H4 (cell line): ENCODE measurements around the gene LONRF2. TPM values are rescaled to one million over a fixed set of nuclear protein-coding genes. Genes with fewer than 3 reads are reported as not detected.
A peak's percentile ranks its signal among the peaks of the same experiment; 100 is the strongest.
"Not testable (repeated sequence)": the region's sequence is repeated elsewhere in the genome, so short reads cannot be mapped to it uniquely, and the experiment has no call there.

Source experiments
- DNase-seq: peaks from one replicate; pipeline ENCODE4 v3.0.0-alpha.2; 2015; ENCODE audit warnings: low spot score
- total RNA-seq: library from RNA; depleted of rRNA; stranded (reverse); fragments of >200 nt; shearing (Covaris generic); gene quantifications from 2 replicates; pipeline ENCODE4 v1.2.3, GENCODE V29; 2014; rRNA removed

The LONRF2 gene
- 0.51 and 1.2 TPM in 2 replicates for total RNA-seq

DNA sequence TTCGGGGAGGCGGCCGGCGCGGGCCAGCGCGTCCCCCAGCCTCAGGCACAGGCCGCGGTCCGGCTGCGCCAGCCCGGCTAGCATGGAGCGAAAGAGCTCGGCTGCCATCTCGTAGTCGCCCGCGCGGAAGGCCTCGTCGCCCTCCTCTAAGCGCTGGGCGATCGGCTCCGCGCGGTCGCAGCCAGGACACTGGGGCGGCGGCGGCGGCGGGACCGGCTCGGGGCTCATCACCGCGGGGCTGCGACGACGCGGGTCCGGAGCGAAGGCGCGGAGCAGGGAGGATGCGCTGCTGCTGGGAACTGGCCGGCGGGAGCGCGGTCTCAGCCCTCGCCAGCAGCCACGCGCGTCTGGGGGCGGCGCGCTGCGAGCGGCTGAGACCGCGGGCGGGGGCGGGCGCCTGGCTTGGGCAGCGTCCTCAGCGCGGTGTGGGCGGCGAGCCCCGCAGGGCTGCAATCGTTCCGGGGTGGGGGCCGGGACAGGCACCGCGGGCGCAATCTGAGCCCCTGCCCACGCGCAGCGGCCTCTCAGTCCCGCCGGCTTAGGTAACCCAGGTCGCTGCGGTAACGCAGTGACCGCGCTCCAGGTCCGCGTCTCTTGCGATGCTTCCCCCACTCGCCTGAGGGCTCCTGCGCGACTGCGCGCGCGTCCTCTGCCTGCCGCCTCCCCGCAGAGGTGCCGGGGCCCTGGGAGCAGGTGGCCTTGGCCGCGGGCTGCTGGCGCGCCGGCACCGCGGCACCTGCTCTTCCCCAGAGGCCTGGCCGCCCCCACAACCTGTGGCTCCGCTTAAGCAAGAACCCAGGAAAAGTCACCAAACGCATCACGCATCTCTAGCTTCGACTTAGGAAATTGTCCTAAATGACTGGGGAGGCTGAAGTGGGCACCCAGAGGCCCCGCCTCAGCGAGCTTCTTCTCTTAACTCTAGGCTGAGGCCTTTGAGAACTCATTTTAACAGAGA lies at the start of gene LONRF2:
Gene LONRF2, minus strand, starts transcription at position 636 of the 955 bp plus-strand sequence. Its CDS starts 408 bp downstream, at position 228.
- DNase-seq = no peak

DNA sequence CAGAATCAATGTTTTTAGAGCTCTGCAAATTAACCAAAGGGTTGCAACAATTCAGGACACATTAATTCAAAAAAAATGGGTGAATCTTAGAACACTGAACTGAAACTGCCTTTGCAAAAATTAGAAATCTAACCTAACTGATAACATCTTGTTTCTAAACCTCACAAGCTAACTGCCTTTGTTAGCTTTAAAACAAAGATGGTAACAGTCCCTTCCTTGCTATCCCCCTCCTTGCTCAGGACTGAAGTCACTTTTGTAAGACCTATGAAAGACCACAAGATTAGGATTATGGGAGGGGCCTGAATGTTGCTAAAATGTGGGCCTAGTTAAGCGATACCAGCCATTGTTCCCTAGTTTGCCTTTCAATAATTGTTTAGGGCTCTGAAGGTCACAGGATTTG lies 44.9 kb upstream of the LONRF2 start:
- DNase-seq = no peak

DNA sequence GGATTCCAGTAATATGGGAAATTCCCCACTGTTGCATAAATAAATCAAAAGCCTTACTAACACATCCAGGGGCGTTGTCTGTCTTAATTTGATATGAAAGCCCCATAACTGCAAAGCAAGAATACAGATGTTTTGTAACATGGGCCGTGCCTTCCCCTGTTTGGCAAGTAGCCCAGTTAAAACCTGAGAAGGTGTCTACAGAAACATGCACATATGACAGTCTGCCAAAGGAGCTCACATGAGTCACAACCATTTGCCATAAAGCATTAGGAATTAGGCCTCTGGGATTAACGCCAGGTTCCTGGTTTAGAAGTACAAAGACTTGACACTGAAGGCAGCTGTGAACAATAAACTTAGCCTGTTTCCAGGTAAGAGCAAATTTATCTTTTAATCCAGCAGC lies 43.1 kb upstream of the LONRF2 start:
- peak; percentile 92 for DNase-seq

DNA sequence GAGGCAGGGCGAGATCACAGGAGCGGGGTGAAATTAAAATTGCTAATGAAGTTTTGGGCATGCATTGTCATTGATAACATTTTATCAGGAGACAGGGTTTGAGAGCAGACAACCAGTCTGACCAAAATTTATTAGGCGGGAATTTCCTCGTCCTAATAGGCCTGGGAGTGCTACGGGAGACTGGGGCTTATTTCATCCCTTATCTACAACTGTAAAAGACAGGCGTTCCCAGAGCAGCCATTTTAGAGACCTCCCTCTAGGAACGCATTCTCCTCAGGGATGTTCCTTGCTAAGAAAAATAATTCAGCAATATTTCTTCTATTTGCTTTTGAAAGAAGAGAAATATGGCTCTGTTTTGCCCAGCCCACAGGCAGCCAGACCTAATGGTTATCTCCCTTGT lies 40.0 kb upstream of the LONRF2 start:
- DNase-seq = not testable (repeated sequence)

DNA sequence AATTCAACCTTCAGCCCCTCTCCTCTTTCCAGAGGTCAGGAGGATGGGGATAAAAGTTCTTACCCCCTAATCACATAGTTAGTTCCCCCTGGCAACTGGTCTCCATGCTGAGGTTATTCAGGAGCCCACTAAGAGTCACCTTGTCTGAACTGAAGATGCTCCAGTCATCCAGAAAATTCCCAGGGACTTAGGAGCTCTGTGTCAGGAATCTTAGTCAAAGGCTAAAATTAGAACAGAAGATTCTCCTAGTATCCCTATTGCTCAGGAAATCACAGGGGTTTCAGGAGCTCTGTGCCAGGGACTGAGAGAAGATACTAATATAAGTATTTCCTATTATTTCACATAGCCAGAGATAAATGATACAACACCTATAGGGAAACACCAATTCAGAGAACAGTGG lies 37.3 kb upstream of the LONRF2 start:
- DNase-seq = no peak

DNA sequence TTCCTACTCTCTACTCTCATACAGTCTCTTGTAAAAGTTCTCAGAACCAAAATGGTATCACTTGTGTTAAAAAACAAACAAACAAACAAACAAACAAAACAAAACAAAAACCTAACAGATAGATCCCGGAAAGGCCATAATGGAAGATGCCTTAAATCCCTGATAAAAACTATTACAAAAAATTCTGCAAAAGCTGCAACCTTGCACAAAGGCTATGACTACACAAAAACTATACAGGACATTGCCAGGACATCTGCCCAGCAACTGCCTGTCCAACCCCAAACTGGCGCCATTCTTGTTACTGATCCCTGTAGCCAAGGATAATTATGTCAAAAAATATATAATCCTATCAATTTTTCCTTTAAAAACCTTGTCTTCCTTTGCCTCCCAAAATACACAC lies 36.3 kb upstream of the LONRF2 start:
- no peak for DNase-seq

DNA sequence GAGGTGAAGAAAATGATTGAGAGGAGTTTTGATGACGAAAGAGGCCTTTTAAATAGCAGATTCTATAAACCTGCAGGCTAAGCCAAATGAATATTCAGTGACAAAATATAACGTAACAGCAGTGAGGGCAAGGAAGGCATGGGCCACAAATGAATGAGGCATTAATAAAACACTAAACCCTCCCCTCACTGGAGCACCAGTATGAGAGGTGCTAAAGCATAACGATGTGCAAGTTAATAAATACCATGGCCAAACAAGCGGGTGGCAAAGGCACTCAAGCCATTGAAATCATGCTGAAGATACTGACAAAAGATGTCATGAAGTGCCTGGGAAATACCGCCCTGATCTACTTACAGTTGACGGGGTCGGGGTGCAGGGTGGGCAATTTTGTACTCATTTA lies 30.2 kb upstream of the LONRF2 start:
- DNase-seq = no peak

DNA sequence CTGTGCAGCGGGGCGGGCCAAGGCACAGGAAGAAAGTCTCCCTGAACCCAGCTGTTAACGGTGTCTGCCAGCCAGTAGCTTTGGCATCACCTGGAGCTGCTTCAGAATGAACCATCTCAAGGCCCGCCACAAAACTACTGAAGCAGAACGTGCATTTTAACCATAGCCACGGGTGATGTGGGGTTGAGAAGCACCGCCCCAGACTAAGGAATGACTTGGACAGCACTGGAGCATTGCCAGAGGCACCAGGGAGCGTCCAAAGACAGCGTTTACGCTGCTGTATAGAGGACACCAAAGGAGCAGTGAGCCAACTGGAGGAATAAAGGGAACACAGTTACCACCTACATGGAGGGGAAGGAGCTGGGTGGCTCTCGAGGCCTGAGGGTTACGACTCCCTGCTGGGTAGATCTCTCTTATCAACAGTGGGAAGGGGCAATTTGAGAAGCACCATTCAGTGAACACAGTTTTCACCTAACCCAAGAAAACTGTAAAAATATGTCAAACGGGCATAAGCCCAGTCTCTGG lies 28.4 kb upstream of the LONRF2 start:
- DNase-seq = peak; percentile 16

DNA sequence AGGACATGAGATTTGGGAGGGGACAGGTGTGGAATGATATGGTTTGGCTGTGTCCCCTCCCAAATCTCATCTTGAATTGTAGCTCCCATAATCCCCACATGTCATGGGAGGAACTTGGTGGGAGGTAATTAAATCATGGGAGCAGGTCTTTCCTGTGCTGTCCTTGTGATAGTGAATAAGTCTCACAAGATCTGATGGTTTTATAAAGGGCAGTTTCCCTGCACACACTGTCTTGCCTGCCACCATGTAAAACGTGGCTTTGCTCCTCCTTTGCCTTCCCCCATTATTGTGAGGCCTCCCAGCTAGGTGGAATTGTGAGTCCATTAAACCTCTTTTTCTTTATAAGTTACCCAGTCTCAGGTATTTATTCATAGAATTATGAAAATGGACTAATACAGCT lies 22.8 kb upstream of the LONRF2 start:
- DNase-seq = not testable (repeated sequence)

DNA sequence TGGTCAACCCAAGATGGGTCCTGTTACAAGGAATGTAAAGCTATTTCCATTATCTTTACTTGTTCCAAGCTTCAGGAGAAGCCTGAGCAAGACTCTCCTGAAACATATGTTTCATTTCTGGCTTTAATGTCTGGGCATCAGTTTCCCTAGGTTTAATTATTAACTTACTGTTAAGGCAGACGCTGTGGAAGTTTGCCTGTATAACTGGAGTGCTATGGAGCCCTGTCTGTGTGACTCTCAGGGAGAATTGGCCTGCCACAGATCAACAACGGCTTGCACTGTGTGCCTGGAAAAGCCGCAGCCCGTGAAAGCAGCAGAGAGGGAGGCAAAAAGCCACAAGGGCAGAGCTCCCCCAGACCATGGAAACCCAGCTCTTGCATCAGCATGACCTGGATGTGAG lies 22.1 kb upstream of the LONRF2 start:
- no peak for DNase-seq

DNA sequence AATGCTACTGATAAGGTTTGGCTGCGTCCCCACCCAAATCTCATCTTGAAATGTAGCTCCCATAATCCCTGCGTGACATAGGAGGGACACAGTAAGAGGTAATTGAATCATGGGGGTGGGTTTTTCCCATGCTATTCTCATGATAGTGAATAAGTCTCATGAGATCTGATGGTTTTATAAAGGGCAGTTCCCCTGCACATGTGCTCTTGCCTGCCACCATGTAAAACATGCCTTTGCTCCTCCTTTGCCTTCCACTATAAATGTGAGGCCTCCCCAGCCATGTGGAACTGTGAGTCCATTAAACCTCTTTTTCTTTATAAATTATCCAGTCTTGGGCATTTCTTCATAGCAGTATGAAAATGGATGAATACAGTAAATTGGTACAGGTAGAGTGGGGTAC lies 20.2 kb upstream of the LONRF2 start:
- not testable (repeated sequence) for DNase-seq

DNA sequence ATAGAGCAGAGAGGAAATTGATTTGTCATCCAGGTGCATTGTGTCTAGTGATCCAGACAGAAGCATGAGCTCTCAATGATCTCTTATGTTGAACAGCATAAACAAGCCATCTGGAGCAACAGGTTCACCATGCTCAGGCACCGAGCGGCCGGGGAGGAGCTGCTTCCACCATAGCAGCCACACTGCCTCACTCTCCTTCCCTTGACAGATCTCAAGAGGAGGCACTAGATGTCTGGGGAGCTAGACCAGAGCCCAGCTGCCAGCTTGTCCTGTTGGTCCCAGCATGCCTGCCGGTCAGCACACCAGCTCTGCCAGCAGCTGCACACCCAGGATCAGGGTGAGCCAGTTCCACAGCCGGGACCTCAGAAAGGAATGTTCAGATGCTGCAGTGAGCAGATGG lies 17.5 kb upstream of the LONRF2 start:
- DNase-seq = no peak

DNA sequence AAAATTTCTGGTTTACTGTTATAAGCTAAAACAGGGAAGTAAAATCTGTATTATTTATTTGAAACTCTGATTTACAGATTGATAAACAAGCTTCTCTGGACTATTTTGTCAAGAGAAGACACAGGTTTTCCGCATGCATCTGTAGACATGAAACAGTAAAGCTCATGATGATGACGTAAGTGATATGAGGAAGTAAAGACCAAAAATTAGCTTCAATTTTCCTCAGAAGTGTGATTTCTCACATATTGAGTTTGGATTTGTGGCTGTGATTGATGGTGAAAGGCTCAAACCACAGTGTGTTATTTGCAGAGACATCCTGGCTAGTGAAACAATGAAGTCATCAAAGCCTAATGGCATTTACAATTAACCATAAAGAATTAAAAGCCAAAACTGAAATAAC lies 12.6 kb upstream of the LONRF2 start:
- DNase-seq = no peak

DNA sequence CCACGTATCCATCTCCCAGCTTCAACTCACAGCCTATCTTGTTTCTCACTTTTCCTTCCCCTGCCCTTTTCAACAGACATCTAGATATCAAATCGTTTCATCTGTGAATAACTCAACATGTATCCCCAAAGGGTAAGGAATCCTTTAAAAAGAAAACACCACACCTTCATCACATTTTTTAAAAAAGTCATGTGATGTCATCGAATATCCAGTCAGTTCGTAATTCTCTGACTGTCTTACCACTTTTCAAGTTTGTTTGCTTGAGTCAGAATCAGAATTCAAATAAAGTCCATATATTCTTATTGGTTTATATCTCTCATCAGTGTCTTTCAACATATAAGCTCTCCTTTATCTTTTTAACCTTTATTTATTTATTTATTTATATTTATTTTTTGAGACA lies 5.4 kb upstream of the LONRF2 start:
- DNase-seq = no peak

DNA sequence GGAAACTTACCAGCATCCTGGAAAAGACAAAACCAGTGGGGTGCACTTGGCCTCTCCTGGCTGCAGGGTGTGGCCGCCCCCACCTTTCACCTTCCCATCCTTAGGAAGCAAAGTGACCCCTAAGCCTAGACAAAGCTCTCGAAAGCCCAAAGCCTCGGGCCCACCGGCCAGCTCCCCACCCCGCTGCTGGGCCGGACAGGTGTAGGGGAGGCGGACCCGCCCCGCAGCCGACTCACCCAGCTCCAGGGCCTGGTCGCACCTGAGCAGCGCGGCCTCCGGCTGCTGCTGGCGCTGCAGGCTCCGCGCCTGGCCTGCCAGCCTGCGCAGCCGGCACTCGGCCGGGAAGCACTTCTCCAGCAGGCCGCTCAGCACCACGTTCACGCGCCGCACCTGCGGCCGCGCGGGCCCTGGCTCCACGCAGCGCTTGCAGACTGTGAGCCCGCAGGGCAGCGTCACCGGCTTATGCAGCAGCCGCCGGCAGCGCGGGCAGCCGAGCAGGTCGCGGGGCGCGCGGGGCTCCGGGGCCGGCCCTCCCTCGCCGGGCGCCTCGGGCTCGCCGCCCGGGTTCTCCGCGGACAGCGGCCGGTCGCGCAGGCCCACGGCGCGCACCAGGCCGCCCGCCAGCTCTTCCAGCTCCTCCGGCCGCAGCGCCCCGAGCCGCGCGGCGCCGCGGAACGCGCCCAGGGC lies 979 bp downstream of the LONRF2 start:
- no peak for DNase-seq

DNA sequence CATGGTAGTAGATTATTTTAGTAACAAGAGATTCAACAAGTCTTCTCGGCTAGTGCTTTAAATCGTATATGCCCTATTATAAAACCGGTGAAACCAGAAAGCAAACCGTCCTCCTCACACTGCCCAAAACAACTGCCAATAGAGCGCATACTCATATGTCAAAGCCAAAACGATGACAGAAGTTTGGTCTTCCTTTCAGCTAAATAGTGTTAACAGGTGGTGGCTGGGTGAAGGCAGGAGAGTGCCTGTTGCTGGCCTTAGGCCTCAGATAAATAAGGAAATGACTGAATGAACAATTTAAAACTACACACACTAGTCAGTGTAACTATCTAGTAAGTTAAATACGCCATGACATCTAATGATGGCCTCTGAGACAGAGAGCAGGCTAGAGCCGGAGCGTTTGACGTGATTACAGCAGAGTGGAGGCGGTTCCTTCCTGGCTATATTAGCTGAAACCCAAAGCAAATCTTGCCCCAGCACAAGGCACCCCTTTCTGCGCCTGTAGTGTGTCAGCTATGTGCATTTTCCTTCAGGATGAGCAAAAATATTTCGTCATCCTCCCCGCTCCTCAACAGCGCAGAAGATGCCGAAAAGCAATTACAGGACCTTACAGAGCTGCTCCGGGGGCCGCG lies 1.6 kb downstream of the LONRF2 start:
- no peak for DNase-seq

DNA sequence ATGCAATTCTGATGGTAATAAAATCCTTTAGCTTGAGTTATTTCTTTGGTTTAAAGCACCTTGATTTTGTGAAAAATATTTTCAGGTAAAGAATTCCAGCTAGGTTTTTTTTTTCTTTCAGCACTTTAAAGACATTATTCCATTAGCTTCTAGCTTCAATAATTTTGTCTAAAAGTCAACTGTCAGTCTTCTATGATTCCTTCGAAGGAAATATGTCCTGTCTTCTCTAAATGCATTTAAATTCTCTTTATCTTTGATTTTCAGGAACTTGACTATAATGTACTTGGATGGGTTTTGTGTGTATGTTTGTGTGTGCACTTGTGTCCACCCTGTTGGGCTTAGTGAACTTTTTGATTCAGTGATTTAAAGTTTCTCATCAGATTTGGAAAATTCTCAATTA lies 4.7 kb downstream of the LONRF2 start:
- DNase-seq = no peak

DNA sequence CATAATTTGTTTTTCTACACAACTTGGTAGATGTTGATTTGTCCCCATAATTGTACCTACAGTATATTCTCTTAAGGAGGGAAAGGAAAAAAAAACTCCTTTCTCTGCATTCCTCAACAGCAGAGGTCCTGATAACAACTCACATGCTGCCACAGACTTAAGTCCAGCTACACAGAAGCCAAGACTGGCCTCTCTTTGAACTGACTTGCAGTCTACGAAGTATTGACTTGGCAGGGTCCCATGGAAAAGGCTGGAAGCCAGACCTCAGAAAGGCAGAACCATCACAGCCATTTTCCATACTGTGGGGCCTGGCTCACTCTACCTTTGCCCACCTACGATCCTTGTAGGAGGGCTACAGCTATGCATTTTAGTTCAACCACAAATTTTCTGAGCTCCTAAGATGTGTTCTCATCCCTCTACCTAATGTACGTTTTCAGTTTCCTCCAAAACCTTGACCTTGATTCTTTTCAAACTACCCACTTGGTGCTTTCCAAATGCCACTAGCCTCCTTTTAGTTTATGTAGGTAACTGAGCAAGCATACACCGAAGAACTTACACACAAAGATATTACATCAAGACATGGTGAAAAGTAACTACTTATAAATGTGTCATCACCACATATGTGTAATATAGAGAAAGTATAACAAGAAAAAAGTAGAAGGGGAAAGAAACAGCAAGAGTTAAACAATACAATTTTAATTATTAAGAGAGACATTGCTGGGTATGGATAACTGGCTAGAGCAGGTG lies 12.2 kb downstream of the LONRF2 start:
- DNase-seq = no peak

DNA sequence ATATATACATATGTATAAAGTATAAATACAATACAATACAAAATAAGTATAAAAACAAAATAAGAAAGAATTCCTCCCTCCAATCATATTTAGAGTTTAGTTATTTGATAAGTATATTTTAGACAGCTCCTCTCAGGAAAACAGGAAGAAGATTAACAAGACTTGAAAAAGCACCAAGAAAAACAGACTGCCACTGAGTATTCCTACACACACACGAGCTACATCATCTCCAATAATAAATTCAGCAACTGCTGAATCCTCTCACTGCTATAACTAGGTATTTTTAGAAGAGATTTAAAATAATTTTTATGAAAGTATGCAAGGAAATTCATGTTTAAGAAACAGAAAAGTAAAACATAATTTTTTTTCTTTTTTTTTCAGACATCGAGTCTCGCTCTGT lies 13.0 kb downstream of the LONRF2 start:
- DNase-seq = no peak

DNA sequence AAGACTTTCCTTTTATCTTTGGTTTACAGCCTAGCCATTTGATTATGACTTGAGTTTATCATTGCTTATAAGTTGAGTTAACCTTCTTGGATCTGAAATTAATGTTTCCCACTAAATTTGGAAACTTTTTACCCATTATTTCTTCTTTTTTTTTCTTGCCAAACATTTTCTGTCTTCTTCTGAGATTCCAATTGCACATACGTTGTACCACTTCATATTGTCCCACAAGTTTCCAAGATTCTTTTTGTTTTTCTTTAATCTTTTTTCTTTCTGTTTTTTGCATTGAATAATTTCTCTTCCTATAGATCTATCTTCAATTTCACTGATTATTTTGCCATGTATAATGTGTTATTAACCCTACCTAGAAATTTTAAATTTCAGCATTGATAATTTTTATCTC lies 18.6 kb downstream of the LONRF2 start:
- DNase-seq = no peak

DNA sequence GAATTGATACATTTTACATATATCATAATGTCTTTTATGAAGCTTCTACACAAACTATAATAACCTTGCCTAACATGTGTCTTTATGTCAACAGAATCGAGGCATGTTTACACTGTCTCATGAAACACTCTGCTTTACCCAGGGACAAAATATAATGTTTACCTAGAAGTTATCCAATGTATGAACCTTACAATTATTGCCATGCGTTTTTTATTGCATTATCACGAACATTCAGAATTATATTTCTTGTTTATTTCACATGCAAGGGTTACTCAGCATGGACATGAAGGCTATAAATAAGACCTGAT lies 19.8 kb downstream of the LONRF2 start:
- no peak for DNase-seq
